Stimulated activated CD4-positive, alpha-beta T cell treated with anti-CD3 and anti-CD28 coated beads, Interleukin-1b, Interleukin-23, amount 100 ng/mL, for 48 hours (primary cell): ENCODE results near the gene RPL3.
"Not testable (repeated sequence)": the region's sequence is repeated elsewhere in the genome, so short reads cannot be mapped to it uniquely, and the experiment has no call there.

Source experiments
- DNase-seq: peaks from one replicate; pipeline ENCODE4 v3.0.0-alpha.2; 2020

The RPL3 gene

GRCh38 chr22:39350757-39351688, 31.6 kb upstream of the RPL3 start:
- DNase-seq, result no peak

GRCh38 chr22:39349967-39350726, 30.7 kb upstream of the RPL3 start, which contains the start of gene SYNGR1:
Gene SYNGR1 (plus strand): TSS chr22:39349991. CDS start chr22:39350011, 20 bp downstream.
- DNase-seq, result no peak

GRCh38 chr22:39349506-39349966, 30.1 kb upstream of the RPL3 start:
- no peak for DNase-seq

GRCh38 chr22:39348909-39349505, 29.6 kb upstream of the RPL3 start:
- no peak for DNase-seq

GRCh38 chr22:39345231-39345630, 25.8 kb upstream of the RPL3 start:
- DNase-seq, result no peak

GRCh38 chr22:39344046-39344390, 24.6 kb upstream of the RPL3 start:
- DNase-seq, result no peak

GRCh38 chr22:39343259-39344045, 24.0 kb upstream of the RPL3 start:
- DNase-seq, result peak; percentile 41

- no peak for DNase-seq
Measured at GRCh38 chr22:39341179-39341578, 21.8 kb upstream of the RPL3 start.

GRCh38 chr22:39339775-39340174, 20.4 kb upstream of the RPL3 start:
- not testable (repeated sequence) for DNase-seq

GRCh38 chr22:39336411-39336810, 17.0 kb upstream of the RPL3 start:
- no peak for DNase-seq

- no peak for DNase-seq
Measured at GRCh38 chr22:39332441-39333064, 13.1 kb upstream of the RPL3 start.

GRCh38 chr22:39330553-39330952, 11.1 kb upstream of the RPL3 start:
- DNase-seq, result not testable (repeated sequence)

- no peak for DNase-seq
Measured at GRCh38 chr22:39327995-39328754, 8.8 kb upstream of the RPL3 start.

- no peak for DNase-seq
Measured at GRCh38 chr22:39325392-39325932, 6.0 kb upstream of the RPL3 start.

GRCh38 chr22:39320616-39321029, 1.2 kb upstream of the RPL3 start:
- not testable (repeated sequence) for DNase-seq

- no peak for DNase-seq
Measured at GRCh38 chr22:39318507-39319283, 728 bp downstream of the RPL3 start.

GRCh38 chr22:39317775-39318506, 1.5 kb downstream of the RPL3 start:
- DNase-seq, result no peak

GRCh38 chr22:39317084-39317774, 2.2 kb downstream of the RPL3 start:
- DNase-seq, result no peak
